K562 (cell line): ENCODE results near the gene CSTF1. TPM values are rescaled to one million over a fixed set of nuclear protein-coding genes. Genes with fewer than 3 reads are reported as not detected.

Source experiments
- ARID3A ChIP-seq: IDR thresholded peaks from 2 replicates; pipeline ENCODE4 v1.6.1; 2012; ENCODE audit warnings: low read depth, low read length, improper control_type of control experiment, borderline replicate concordance
- ASH1L ChIP-seq: fragments of 450-650 bp; IDR thresholded peaks from 2 replicates; pipeline ENCODE4 v1.6.1; 2018; ENCODE audit warnings: borderline replicate concordance, mild to moderate bottlenecking, low read depth; ENCODE audit not compliant: partially characterized antibody
- BRD4 ChIP-seq: fragments of 200-600 bp; sonication (generic); IDR thresholded peaks from 2 replicates; pipeline ENCODE4 v1.6.1; 2017; ENCODE audit warnings: inconsistent platforms
- CC2D1A ChIP-seq: fragments of 450-650 bp; IDR thresholded peaks from 2 replicates; pipeline ENCODE4 v1.6.1; 2017; ENCODE audit warnings: mild to moderate bottlenecking
- CHD1 ChIP-seq: fragments of 200-600 bp; sonication (generic); IDR thresholded peaks from one replicate; pipeline ENCODE4 v1.6.1; 2012; ENCODE audit warnings: mild to moderate bottlenecking, moderate library complexity, low read length, inconsistent platforms
- E2F1 ChIP-seq: sonication (generic); formaldehyde crosslinking; IDR thresholded peaks from 2 replicates; pipeline ENCODE4 v1.8.1; 2023; ENCODE audit warnings: mild to moderate bottlenecking, missing genetic modification reagents, moderate library complexity
- HDAC8 ChIP-seq: fragments of 450-650 bp; IDR thresholded peaks from 2 replicates; pipeline ENCODE4 v1.6.1; 2016; ENCODE audit warnings: mild to moderate bottlenecking, missing genetic modification characterization, moderate library complexity, missing compliant biosample characterization
- HMGXB4 ChIP-seq: sonication (generic); formaldehyde crosslinking; IDR thresholded peaks from 2 replicates; pipeline ENCODE4 v1.8.1; 2023; ENCODE audit warnings: mild to moderate bottlenecking, missing genetic modification reagents
- KLF6 ChIP-seq: fragments of 250-450 bp; sonication (Bioruptor Pico); IDR thresholded peaks from 2 replicates; pipeline ENCODE4 v1.4.0; 2020; ENCODE audit warnings: mild to moderate bottlenecking, moderate library complexity, borderline replicate concordance
- MAFF ChIP-seq: IDR thresholded peaks from 2 replicates; pipeline ENCODE4 v1.6.1; 2012; ENCODE audit warnings: low read length, improper control_type of control experiment
- MITF ChIP-seq: IDR thresholded peaks from 2 replicates; pipeline ENCODE4 v1.6.1; 2014; ENCODE audit warnings: antibody characterized with exemption
- NELFE ChIP-seq: IDR thresholded peaks from 2 replicates; pipeline ENCODE4 v1.6.1; 2011; ENCODE audit warnings: mild to moderate bottlenecking; ENCODE audit not compliant: insufficient read depth, insufficient read length
- NR2C1 ChIP-seq, 2 experiments: fragments of 450-650 bp; IDR thresholded peaks; 2 replicates each; pipeline ENCODE4 v1.6.1; 2017; ENCODE audit warnings: mild to moderate bottlenecking in 2 of 2, antibody characterized with exemption in 1 of 2, inconsistent platforms in 1 of 2, missing compliant biosample characterization in 1 of 2, missing genetic modification characterization in 1 of 2
- NRF1 ChIP-seq, 2 experiments: fragments of 450-650 bp; IDR thresholded peaks in 1 of 2; conservative IDR thresholded peaks in 1 of 2; 2 replicates each; pipeline ENCODE4 v1.6.1; 2014; ENCODE audit warnings: mild to moderate bottlenecking in 2 of 2
- PHB ChIP-seq: fragments of 250-450 bp; sonication (Bioruptor Pico); IDR thresholded peaks from 2 replicates; pipeline ENCODE4 v1.5.0; 2021
- PTTG1 ChIP-seq: fragments of 450-650 bp; IDR thresholded peaks from 2 replicates; pipeline ENCODE4 v1.6.1; 2016; ENCODE audit warnings: low read depth, mild to moderate bottlenecking, missing genetic modification characterization, missing compliant biosample characterization
- SMAD2 ChIP-seq: fragments of 150-350 bp; IDR thresholded peaks from 2 replicates; pipeline ENCODE4 v1.6.1; 2014; ENCODE audit warnings: low read depth, mild to moderate bottlenecking, low read length
- TAF7 ChIP-seq: fragments of 450-650 bp; IDR thresholded peaks from 2 replicates; pipeline ENCODE4 v1.6.1; 2016; ENCODE audit warnings: missing genetic modification characterization, missing compliant biosample characterization
- TGIF2 ChIP-seq: sonication (generic); formaldehyde crosslinking; IDR thresholded peaks from 2 replicates; pipeline ENCODE4 v1.8.1; 2022; ENCODE audit warnings: mild to moderate bottlenecking, missing genetic modification reagents, moderate library complexity
- ZNF740 ChIP-seq, 3 experiments: fragments of 200-800 bp in 1 of 3; sonication (Bioruptor generic) in 1 of 3; sonication (generic) in 1 of 3; formaldehyde crosslinking in 1 of 3; IDR thresholded peaks; 2 replicates each; pipeline versions ENCODE4 v1.6.1 to v1.8.0; 2016 to 2022; ENCODE audit warnings: mild to moderate bottlenecking in 2 of 3, missing compliant biosample characterization in 2 of 3, missing genetic modification characterization in 2 of 3, missing genetic modification reagents in 1 of 3
- polyA plus RNA-seq, 8 experiments: library from polyadenylated mRNA; depleted of rRNA in 4 of 8; stranded (reverse) in 5 of 8; unstranded in 3 of 8; fragments of >200 nt; fragmentation: Nextera tagmentation in 2 of 8; fragmentation: Illumina TruSeq in 1 of 8; extraction: Ambion mirVana in 2 of 8; extraction: Trizol in 1 of 8; gene quantifications; 2 replicates each; pipeline versions ENCODE4 v1.2.1 to v1.2.3, GENCODE V29; 2011 to 2014; ENCODE audit warnings: inconsistent platforms in 1 of 8, missing spikeins in 1 of 8
- total RNA-seq, 7 experiments: library from RNA; depleted of rRNA in 6 of 7; stranded (reverse); fragments of >200 nt in 6 of 7; fragmentation: Illumina TruSeq in 2 of 7; extraction: Trizol in 2 of 7; gene quantifications; 2 replicates each; pipeline versions ENCODE4 v1.2.1 to v1.2.3, GENCODE V29; 2011 to 2021; ENCODE audit warnings: low replicate concordance in 1 of 7

CSTF1 gene
- total and polyA plus RNA-seq, 9 of the 15 experiments (the other 6 are each of a cell fraction or from before 2014, with no cell fraction given) = 30.8 to 110 (median 53.4) TPM

GRCh38 chr20:56414842-56415765 is 22.7 kb downstream of the CSTF1 start (continued):
- no peak for TF ChIP-seq E2F1
- no peak for TF ChIP-seq ZNF740 (CRISPR knock-in tag; IDR thresholded peaks at IDR 0.05)
- TF ChIP-seq ZNF740 (tag; IDR thresholded peaks at IDR 0.05) = no peak
- TF ChIP-seq SMAD2 = no peak
- no peak for TF ChIP-seq BRD4
- no peak for TF ChIP-seq ARID3A
- TF ChIP-seq TGIF2 (CRISPR knock-in tag) = no peak
- no peak for TF ChIP-seq HDAC8
- no peak for TF ChIP-seq HMGXB4 (CRISPR knock-in tag)
- no peak for TF ChIP-seq NELFE
- no peak for TF ChIP-seq TAF7 (tag)
- no peak for TF ChIP-seq CC2D1A
- no peak for TF ChIP-seq PTTG1 (tag)
- peak; percentile 26 to 28; a peak in 2 of 4 replicates for TF ChIP-seq NRF1 (conservative IDR thresholded peaks at IDR 0.05 in 1 of 2, IDR thresholded peaks at IDR 0.05 in 1 of 2)
- no peak for TF ChIP-seq MITF
- no peak for TF ChIP-seq NR2C1 (IDR thresholded peaks at IDR 0.05)
- TF ChIP-seq NR2C1 (tag; IDR thresholded peaks at IDR 0.05) = no peak
- TF ChIP-seq ASH1L = no peak
- TF ChIP-seq MAFF = no peak
- no peak for TF ChIP-seq CHD1
- TF ChIP-seq KLF6 (CRISPR knock-in tag) = no peak
- no peak for TF ChIP-seq PHB (CRISPR knock-in tag)
